HL-60/S4 treated with retinoic acid at 250 ng/mL for 4 days and 3 days (cell line): ENCODE data around the gene ASB5.
"Not testable (repeated sequence)": the region's sequence is repeated elsewhere in the genome, so short reads cannot be mapped to it uniquely, and the experiment has no call there.

Source experiments
- in situ Hi-C: fragments of 300-500 bp; cut with MboI; formaldehyde crosslinking; loops from 2 replicates; pipeline ENCODE4 v1.7.0; 2022; ENCODE audit warnings: low sequenced_read_pairs

The ASB5 gene

DNA sequence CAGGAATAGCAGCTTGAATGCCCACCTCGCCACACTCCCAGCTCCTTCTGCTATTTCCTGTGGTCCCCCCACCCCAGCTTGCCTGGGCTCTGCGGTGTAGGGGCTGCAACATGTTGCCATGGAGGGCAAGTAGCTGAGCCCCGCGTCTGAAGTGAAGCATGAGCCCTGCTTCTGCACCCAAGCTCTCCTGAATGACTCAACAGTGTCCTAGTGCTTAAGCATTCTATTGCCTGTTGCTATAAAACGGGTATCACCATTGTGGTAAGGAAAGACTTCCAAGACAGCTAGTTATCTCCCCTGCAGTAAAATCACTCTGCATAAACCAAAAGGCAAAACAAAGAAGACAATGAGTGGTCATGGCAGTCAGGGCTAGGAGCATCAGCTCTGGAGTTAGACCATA lies 42.3 kb downstream of the ASB5 start:
- in situ Hi-C loops, result no loop called here

- in situ Hi-C loops, result no loop called here
These were observed 45.5 kb downstream of the ASB5 start for GRCh38 chr4:176223561-176223960.

GRCh38 chr4:176222149-176222548 lies 46.9 kb downstream of the ASB5 start:
- in situ Hi-C loops, result no loop called here

DNA sequence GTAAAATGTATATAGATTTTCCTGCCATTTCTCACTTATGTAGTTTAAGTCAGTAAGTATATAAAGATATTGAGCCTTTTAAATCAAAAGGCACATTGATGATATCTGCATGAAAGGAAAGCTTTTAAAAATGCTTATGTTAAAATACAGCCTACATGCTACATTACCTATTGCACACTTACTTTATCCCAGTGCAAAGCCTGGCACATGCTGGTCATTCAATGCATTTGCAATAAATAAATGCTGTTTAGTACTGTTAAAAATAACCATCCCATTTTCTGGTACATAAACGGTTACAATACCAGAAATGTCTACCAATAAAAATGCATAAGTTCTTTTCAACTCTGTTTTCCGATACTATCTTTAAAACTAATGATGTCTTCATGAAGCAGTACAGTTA lies 51.5 kb downstream of the ASB5 start:
- in situ Hi-C loops, result no loop called here

DNA sequence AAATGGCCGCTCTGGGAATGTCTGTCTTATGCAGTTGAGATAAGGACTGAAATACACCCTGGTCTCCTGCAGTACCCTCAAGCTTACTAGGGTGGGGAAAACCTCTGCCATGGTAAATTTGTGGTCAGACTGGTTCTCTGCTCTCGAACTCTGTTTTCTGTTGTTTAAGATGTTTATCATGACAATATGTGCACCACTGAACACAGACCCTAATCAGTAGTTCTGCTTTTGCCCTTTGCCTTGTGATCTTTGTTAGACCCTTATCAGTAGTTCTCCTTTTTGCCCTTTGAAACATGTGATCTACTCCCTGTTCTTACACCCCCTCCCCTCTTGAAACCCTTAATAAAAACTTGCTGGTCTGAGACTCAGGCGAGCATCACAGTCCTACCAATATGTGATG lies 56.7 kb downstream of the ASB5 start:
- in situ Hi-C loops, result not testable (repeated sequence)

DNA sequence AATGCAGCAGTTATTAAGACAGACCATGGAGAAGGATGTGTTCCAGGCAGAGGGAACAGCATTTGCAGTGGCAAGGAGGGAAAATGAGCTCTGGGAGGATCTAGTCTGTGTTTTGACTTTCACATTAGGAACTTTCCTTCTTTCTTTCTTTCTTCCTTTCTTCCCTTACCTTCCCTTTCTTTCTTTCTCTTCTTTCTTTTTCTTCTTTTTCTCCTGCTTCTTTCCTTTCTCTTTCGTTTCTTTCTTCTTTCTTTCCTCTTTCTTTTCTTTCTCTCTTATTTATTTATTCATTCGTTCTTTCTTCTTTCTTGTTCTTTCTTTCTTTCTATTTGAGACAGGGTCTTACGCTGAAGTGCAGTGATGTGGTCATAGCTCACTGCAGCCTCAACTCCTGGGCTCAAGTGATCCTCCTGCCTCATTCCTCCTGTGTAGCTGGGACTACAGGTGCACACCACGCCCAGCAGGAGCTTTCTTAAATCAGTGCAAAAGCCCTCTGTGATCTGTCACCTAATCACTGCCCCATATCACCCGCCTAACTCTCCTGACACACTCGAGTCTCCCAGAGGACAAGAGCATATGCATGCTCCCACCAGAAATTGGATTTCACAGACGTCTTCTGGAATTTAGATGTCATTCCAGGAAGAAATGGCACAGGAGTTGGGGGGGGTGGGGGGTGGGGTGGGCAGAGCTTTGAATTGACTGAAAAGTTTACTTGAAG lies 58.3 kb downstream of the ASB5 start:
- in situ Hi-C loops, result no loop called here

DNA sequence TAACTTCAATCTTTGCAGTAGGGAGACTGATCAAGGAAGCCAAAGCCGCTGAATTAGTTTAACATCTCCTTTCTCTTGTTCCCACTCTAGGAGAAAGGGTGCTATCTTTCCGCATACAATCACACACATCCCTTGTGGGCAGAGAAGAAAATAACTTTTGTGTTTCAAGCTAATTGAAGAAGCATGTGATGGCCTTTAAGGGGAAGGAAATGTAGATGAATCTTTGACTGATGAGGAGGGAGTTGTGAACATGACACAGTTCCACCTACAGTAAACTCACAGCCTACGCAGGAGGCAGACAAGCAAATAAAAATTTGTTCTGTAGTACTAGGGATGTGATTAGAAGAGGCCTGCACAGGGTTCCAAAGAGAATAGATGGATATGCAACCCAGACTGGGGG lies 58.9 kb downstream of the ASB5 start:
- in situ Hi-C loops, result no loop called here

DNA sequence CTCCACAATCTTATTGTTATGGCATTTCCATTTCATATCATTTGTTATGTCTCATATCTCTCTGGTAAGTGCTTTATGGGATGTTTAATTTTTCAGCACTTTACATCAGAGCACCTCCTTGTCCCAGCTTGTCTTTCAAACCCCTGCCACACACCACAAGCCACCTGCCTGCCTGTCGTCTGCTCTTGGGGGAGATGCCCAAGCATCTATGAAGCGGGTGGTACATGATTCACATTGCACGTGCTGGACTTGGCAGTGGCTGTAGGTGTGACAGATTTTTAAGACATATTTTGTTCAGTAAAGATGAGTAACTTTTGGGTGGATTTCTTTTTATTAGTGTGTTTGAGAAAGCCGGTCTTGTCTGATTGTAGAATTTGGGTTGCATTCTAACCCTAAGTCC lies 59.5 kb downstream of the ASB5 start:
- in situ Hi-C loops, result no loop called here

GRCh38 chr4:176207839-176208238 lies 61.2 kb downstream of the ASB5 start:
- in situ Hi-C loops, result no loop called here

- in situ Hi-C loops, result no loop called here
These were observed 63.7 kb downstream of the ASB5 start for GRCh38 chr4:176205299-176205698.

- in situ Hi-C loops, result no loop called here
These were observed 70.6 kb downstream of the ASB5 start for GRCh38 chr4:176198316-176198903.

DNA sequence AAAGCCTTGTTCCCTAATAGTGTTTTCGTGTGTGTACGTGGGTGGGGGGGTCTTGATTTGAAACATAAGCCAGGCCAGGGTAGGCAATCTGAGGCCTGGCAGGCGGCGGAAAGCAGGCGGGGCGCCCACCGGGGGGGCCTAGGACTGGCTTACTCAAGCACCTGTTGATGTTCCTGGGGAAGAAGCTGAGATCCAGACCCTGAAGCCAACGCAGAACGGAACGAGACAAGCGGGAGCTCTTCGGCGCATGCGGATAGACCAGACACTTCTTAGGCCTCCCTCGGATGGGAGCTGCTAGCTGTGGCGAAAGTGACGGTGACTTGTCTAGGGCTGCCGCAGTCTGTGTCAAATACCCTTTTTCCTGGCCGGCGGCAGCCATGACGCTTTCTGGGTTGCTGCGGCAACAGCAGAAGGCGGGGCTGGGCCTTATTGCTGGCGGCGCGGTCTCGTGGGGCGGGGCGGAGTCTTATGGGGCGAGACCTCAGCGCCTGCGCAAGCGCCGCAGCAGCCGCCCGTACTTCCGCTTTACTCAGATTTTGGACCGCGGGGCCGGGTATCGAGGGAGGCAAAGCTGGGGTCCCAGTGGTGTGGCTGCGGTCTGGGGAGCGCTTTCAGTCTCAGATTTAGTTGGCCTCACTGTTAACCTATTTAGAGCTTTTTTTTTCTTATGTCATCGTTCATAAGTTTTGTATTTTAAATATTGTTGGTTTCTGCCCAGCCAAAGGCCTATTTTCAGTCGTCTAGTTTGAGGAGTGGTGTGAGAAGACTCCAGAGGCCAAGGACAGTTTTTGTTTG lies 73.6 kb downstream of the ASB5 start, which contains the start of gene SPATA4:
Gene SPATA4, minus strand, starts transcription at position 402 of the 795 bp plus-strand sequence. Its CDS starts 23 bp downstream, at position 379.
- in situ Hi-C loops, result no loop called here

GRCh38 chr4:176193938-176194337 lies 75.1 kb downstream of the ASB5 start:
- in situ Hi-C loops, result no loop called here

DNA sequence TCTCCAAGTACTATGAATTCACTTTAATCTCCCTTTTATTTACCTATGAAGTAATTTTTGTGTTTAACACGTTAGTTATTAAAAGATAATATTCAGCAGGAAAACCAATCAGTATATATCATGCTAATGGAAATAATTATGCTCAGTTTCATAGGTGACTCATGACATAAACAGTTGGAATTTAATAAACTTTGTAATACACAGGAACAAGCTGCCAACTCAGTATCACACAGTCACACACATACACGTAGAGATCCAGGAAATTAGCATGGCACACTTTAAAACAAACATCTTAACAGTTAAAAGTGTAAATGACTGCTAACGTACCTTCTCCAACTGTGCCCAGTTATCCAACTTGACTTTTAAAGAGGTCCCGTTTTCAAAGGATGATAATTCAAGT lies 75.9 kb downstream of the ASB5 start:
- in situ Hi-C loops, result no loop called here

GRCh38 chr4:176191974-176192373 lies 77.0 kb downstream of the ASB5 start:
- in situ Hi-C loops, result no loop called here

DNA sequence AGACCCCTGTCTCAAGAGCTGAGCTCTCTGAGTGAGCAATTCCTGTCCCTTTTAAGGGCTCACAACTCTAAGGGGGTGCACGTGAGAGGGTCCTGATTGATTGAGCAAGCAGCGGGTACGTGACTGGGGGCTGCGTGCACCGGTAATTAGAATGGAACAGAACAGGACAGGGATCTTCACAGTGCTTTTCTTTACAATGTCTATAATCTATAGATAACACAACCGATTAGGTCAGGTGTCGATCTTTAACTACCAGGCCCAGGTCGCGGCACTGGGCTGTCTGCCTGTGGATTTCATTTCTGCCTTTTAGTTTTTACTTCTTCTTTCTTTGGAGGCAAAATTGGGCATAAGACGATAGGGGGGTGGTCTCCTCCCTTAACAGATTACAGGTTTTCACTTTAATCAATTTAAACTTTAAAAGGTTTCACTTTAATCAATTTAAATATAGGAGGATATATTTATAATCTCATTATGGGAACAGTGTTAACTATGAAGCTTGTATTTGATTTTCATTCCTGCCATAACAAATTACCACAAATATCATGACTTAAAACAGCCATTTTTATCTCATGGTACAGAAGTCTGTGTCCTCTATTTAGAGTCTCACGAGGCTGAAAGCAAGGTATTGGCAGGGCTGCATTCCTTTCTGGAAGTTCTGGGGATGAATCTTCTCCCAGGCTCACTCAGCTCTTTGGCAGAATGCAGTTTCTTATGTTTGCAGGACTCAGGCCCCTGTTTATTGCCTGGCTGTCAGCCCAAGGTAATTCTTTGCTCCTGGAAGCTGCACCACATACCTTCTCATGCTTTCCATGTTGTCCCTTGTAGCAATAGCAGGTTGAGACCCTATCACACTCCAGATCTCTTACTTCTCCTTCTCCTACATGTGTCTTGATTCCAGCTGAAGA lies 78.9 kb downstream of the ASB5 start:
- in situ Hi-C loops, result no loop called here

GRCh38 chr4:176188654-176189053 lies 80.4 kb downstream of the ASB5 start:
- in situ Hi-C loops, result no loop called here

GRCh38 chr4:176187624-176188023 lies 81.4 kb downstream of the ASB5 start:
- in situ Hi-C loops, result no loop called here

GRCh38 chr4:176186671-176187395 lies 82.2 kb downstream of the ASB5 start:
- in situ Hi-C loops, result no loop called here

DNA sequence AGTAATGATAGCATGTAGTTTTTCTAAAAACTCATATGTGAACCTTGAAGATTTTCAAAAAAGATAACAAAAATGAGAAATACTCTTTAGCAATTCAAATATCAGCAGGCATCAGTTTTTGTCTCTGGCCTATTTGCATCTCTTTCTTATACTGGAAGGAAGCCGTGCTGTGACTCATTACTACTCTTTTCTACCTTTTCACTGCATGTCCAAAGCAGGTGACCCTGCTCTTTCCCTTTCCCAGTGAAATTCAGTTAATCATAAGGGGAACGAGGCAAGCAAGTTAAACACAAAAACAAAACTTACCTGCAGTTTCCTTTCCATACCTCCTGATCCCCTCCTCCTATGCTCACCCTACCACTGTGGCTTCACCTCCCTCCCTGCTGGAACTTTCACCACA lies 83.0 kb downstream of the ASB5 start:
- in situ Hi-C loops, result no loop called here
